Endothelial cell of umbilical vein (primary cell): ENCODE data around the gene CD44. TPM values are rescaled to one million over a fixed set of nuclear protein-coding genes. Genes with fewer than 3 reads are reported as not detected.

Experiments
- BruUV-seq: library from RNA; stranded (reverse); fragments of 400-500 nt; replicated peaks from 2 replicates; lab custom pipeline; 2021; lab: Mats Ljungman, UMichigan
- CTCF ChIA-PET: fragments of 300-600, 350-600 bp; sonication (Branson Sonifier 250); formaldehyde crosslinking; loops from one replicate; lab custom pipeline; 2021; ENCODE audit warnings: antibody characterized with exemption, inconsistent platforms; lab: Charles Lee
- POLR2A ChIA-PET: fragments of 300-600, 350-600 bp; sonication (Branson Sonifier 250); formaldehyde crosslinking; loops from one replicate; lab custom pipeline; 2021; ENCODE audit warnings: antibody characterized with exemption, inconsistent platforms; lab: Charles Lee
- DNase-seq: peaks from one replicate; pipeline ENCODE4 v3.0.0-alpha.2; 2011; ENCODE audit warnings: low read depth, low spot score
- FAIRE-seq: peaks from 2 replicates; lab custom pipeline; 2011; peaks lifted over from hg19 to GRCh38; lab: Jason Lieb, UNC
- H2AFZ ChIP-seq: 2 replicates; pipeline ENCODE4 v1.6.0; 2012; ENCODE audit warnings: low read depth, low read length, control low read depth, inconsistent platforms
- H3K27ac ChIP-seq: 2 replicates; pipeline ENCODE4 v1.5.1; 2011; ENCODE audit warnings: low read depth, mild to moderate bottlenecking, control low read depth, low read length, moderate library complexity; ENCODE audit not compliant: insufficient read depth
- H3K27me3 ChIP-seq, 2 experiments: 2 replicates each; pipeline versions ENCODE4 v1.6.0 to v1.6.1; 2011; ENCODE audit warnings: low read length in 2 of 2, mixed read lengths in 1 of 2; ENCODE audit not compliant: control insufficient read depth in 2 of 2, insufficient read depth in 2 of 2
- H3K36me3 ChIP-seq, 2 experiments: 2 replicates in 1 of 2; 3 replicates in 1 of 2; pipeline ENCODE4 v1.5.1; 2011; ENCODE audit warnings: low read length in 2 of 2, mild to moderate bottlenecking in 1 of 2, moderate library complexity in 1 of 2; ENCODE audit not compliant: control insufficient read depth in 2 of 2, insufficient read depth in 2 of 2; ENCODE audit errors: extremely low read depth in 1 of 2
- H3K4me1 ChIP-seq: 3 replicates; pipeline ENCODE4 v1.5.1; 2011; ENCODE audit warnings: mild to moderate bottlenecking, low read length; ENCODE audit not compliant: control insufficient read depth, insufficient read depth; ENCODE audit errors: extremely low read depth
- H3K4me2 ChIP-seq: 2 replicates; pipeline ENCODE4 v1.6.1; 2011; ENCODE audit warnings: low read length, control low read depth, mixed read lengths; ENCODE audit not compliant: insufficient read depth
- H3K4me3 ChIP-seq, 3 experiments: fragments of 200-600 bp in 1 of 3; sonication (generic), shearing (Covaris generic) in 1 of 3; replicated peaks in 1 of 3; 2 replicates each; pipeline ENCODE4 v1.5.1; 2011 to 2016; ENCODE audit warnings: control low read depth in 3 of 3, low read length in 3 of 3, mild to moderate bottlenecking in 2 of 3, inconsistent platforms in 1 of 3, low read depth in 1 of 3, moderate library complexity in 1 of 3; ENCODE audit not compliant: insufficient read depth in 1 of 3
- H3K79me2 ChIP-seq: 2 replicates; pipeline ENCODE4 v1.6.0; 2012; ENCODE audit warnings: low read length, inconsistent platforms; ENCODE audit not compliant: control insufficient read depth, insufficient read depth
- H3K9ac ChIP-seq: replicated peaks from 2 replicates; pipeline ENCODE3; 2011; ENCODE audit warnings: low read length, control low read depth; ENCODE audit not compliant: insufficient read depth; ENCODE audit errors: extremely low read depth
- H3K9me1 ChIP-seq: replicated peaks from 3 replicates; pipeline ENCODE4 v1.6.0; 2011; ENCODE audit warnings: mild to moderate bottlenecking, low read length; ENCODE audit not compliant: control insufficient read depth, insufficient read depth; ENCODE audit errors: extremely low read depth
- H3K9me3 ChIP-seq: replicated peaks from 2 replicates; pipeline ENCODE4 v1.5.1; 2012; ENCODE audit warnings: low read length, inconsistent platforms; ENCODE audit not compliant: control insufficient read depth, insufficient read depth
- H4K20me1 ChIP-seq: replicated peaks from 2 replicates; pipeline ENCODE3; 2011; ENCODE audit warnings: mild to moderate bottlenecking, low read length; ENCODE audit not compliant: control insufficient read depth, insufficient read depth; ENCODE audit errors: extremely low read depth
- CTCF ChIP-seq, 2 donors: IDR thresholded peaks; 1 replicate in 1 of 2; 2 replicates in 1 of 2; pipeline ENCODE4 v1.5.1; 2011; ENCODE audit warnings: low read length in 2 of 2, mild to moderate bottlenecking in 2 of 2, moderate library complexity in 2 of 2, control low read depth in 1 of 2, inconsistent platforms in 1 of 2, low read depth in 1 of 2; ENCODE audit not compliant: insufficient read depth in 1 of 2; ENCODE audit errors: extremely low read depth in 1 of 2
- EZH2 ChIP-seq: IDR thresholded peaks from 2 replicates; pipeline ENCODE4 v1.6.1; 2012; ENCODE audit warnings: borderline replicate concordance, low read depth, mild to moderate bottlenecking, moderate library complexity, low read length, inconsistent platforms; ENCODE audit not compliant: severe bottlenecking
- FOS ChIP-seq: IDR thresholded peaks from 2 replicates; pipeline ENCODE4 v1.6.1; 2011; ENCODE audit warnings: mild to moderate bottlenecking, low read length, moderate library complexity, borderline replicate concordance; ENCODE audit not compliant: insufficient read depth
- GATA2 ChIP-seq: IDR thresholded peaks from 2 replicates; pipeline ENCODE4 v1.7.0; 2011; ENCODE audit warnings: low read depth, mild to moderate bottlenecking, moderate library complexity, mixed read lengths, low read length; ENCODE audit not compliant: insufficient read length, insufficient read depth
- JUN ChIP-seq: IDR thresholded peaks from 2 replicates; pipeline ENCODE4 v1.6.1; 2011; ENCODE audit warnings: borderline replicate concordance, low read depth; ENCODE audit not compliant: insufficient read length, insufficient read depth
- MAX ChIP-seq: IDR thresholded peaks from 2 replicates; pipeline ENCODE4 v1.6.1; 2011; ENCODE audit not compliant: insufficient read depth, insufficient read length
- MYC ChIP-seq: IDR thresholded peaks from one replicate; pipeline ENCODE4 v1.6.1; 2011; ENCODE audit warnings: mild to moderate bottlenecking, low read depth, low read length
- POLR2A ChIP-seq: IDR thresholded peaks from 2 replicates; pipeline ENCODE4 v1.6.1; 2012; ENCODE audit warnings: low read depth, mild to moderate bottlenecking, control low read depth, low read length
- POLR2AphosphoS5 ChIP-seq: IDR thresholded peaks from 2 replicates; pipeline ENCODE4 v1.6.1; 2012; ENCODE audit warnings: low read depth, mild to moderate bottlenecking, control low read depth, low read length, moderate library complexity; ENCODE audit not compliant: insufficient read depth
- dilution Hi-C: fragments of 300-500 bp; cut with MboI; formaldehyde crosslinking; loops from one replicate; pipeline ENCODE4 v1.15.0; 2019; ENCODE audit warnings: low sequenced_read_pairs; ENCODE audit not compliant: extremely low pct_ligation_motif_present
- intact Hi-C: fragments of 100-400 bp; cut with micrococcal nuclease; formaldehyde crosslinking; loops from one replicate; pipeline ENCODE4 v1.10.0; 2022
- polyA plus RNA-seq, 4 experiments: library from polyadenylated mRNA; depleted of rRNA in 3 of 4; stranded (reverse) in 3 of 4; unstranded in 1 of 4; fragments of >200 nt; gene quantifications; 2 replicates each; pipeline versions ENCODE4 v1.2.1 to v1.2.3, GENCODE V29; 2011 to 2012; ENCODE audit warnings: missing spikeins in 1 of 4
- total RNA-seq: library from RNA; stranded (reverse); gene quantifications from 2 replicates; pipeline ENCODE4 v1.2.3, GENCODE V29; 2021

CD44 gene
- total and polyA plus RNA-seq, 2 donors (not counting 3 experiments of a cell fraction or from before 2014, with no cell fraction given) = 25.5 to 26.3 TPM

GRCh38 chr11:35127619-35128018 is 11.4 kb upstream of the CD44 start:
- Histone ChIP-seq H3K79me2 (no peaks in the 10 kb centered on the region), H3K9ac (no peak overlapping the region), H3K4me2 (no peak overlapping the region), H3K4me3 (no peak overlapping the region), H3K4me1 (no peaks in the 10 kb centered on the region), H3K27ac (no peak overlapping the region), H3K36me3 (no peaks in the 10 kb centered on the region), H3K9me1 (no peaks in the 10 kb centered on the region), H3K9me3 (no peaks in the 10 kb centered on the region), H3K27me3 (peaks cover 2 to 7% of the 10 kb centered on the region in 2 experiments), H4K20me1 (no peaks in the 10 kb centered on the region), H2AFZ (no peak overlapping the region)
- no peak for TF ChIP-seq MYC
- no peak for TF ChIP-seq POLR2AphosphoS5
- TF ChIP-seq EZH2 = no peak
- no peak for TF ChIP-seq POLR2A
- TF ChIP-seq MAX = no peak
- TF ChIP-seq GATA2 = no peak
- no peak for TF ChIP-seq JUN
- no peak for TF ChIP-seq CTCF (IDR thresholded peaks at IDR 0.05; ENCODE audit: extremely low read depth in 1 of 2, insufficient read depth in 1 of 2, low read depth in 1 of 2, low read length in 2 of 2)
- no peak for TF ChIP-seq FOS
- dilution Hi-C loops (no loop called here), intact Hi-C loops (no loop called here)
- FAIRE-seq (no peak), DNase-seq (no peak)
- ChIA-PET POLR2A (no interaction called here), CTCF (no interaction called here)
- BruUV-seq = no TSS peak
